Effector memory CD4-positive, alpha-beta T cell (primary cell): ENCODE measurements around the gene TAF11L6.
"Not testable (repeated sequence)": the region's sequence is repeated elsewhere in the genome, so short reads cannot be mapped to it uniquely, and the experiment has no call there.

ENCODE experiments used
- DNase-seq, 3 donors: peaks; one replicate each; pipeline ENCODE4 v3.0.0-alpha.2; 2020
- H3K27ac ChIP-seq: 2 replicates; pipeline ENCODE4 v1.7.0; 2013; ENCODE audit warnings: mild to moderate bottlenecking, low read length, moderate library complexity; ENCODE audit not compliant: insufficient read depth, poor library complexity, severe bottlenecking
- H3K27me3 ChIP-seq: replicated peaks from 2 replicates; pipeline ENCODE4 v1.7.0; 2013; ENCODE audit warnings: mild to moderate bottlenecking, low read length; ENCODE audit not compliant: insufficient read depth, control insufficient read depth, poor library complexity, severe bottlenecking
- H3K36me3 ChIP-seq: 2 replicates; pipeline ENCODE4 v1.7.0; 2013; ENCODE audit warnings: mild to moderate bottlenecking, low read length, moderate library complexity; ENCODE audit not compliant: control insufficient read depth, insufficient read depth
- H3K4me1 ChIP-seq: 2 replicates; pipeline ENCODE4 v1.7.0; 2013; ENCODE audit warnings: low read length, mild to moderate bottlenecking; ENCODE audit not compliant: control insufficient read depth, insufficient read depth, poor library complexity, severe bottlenecking
- H3K4me3 ChIP-seq: 2 replicates; pipeline ENCODE4 v1.7.0; 2013; ENCODE audit warnings: low read length, low read depth, mild to moderate bottlenecking; ENCODE audit not compliant: insufficient read depth, poor library complexity, severe bottlenecking
- H3K9me3 ChIP-seq: 2 replicates; pipeline ENCODE4 v1.7.0; 2013; ENCODE audit warnings: mild to moderate bottlenecking, low read length, moderate library complexity; ENCODE audit not compliant: control insufficient read depth

TAF11L6 gene

GRCh38 chr5:17517526-17517925 lies 10.9 kb upstream of the TAF11L6 start:
- H3K4me1 ChIP-seq, H3K36me3 ChIP-seq, H3K27me3 ChIP-seq, H3K4me3 ChIP-seq, DNase-seq, H3K9me3 ChIP-seq, H3K27ac ChIP-seq: not testable (repeated sequence)

- not testable (repeated sequence) for H3K36me3 ChIP-seq, H3K4me3 ChIP-seq, H3K4me1 ChIP-seq, H3K27ac ChIP-seq, H3K27me3 ChIP-seq, H3K9me3 ChIP-seq, DNase-seq
Measured at GRCh38 chr5:17518067-17518466, 10.4 kb upstream of the TAF11L6 start, which contains the start of gene TAF11L3. TAF11L3 (plus strand) TSS chr5:17518367.

- not testable (repeated sequence) for H3K9me3 ChIP-seq, DNase-seq, H3K4me1 ChIP-seq, H3K36me3 ChIP-seq, H3K27ac ChIP-seq, H3K27me3 ChIP-seq, H3K4me3 ChIP-seq
Measured at GRCh38 chr5:17519508-17519907, 9.0 kb upstream of the TAF11L6 start.

GRCh38 chr5:17521501-17521900 lies 7.0 kb upstream of the TAF11L6 start, which contains the start of gene TAF11L4:
TAF11L4 (plus strand) TSS chr5:17521801.
- H3K36me3 ChIP-seq, DNase-seq, H3K4me3 ChIP-seq, H3K9me3 ChIP-seq, H3K27me3 ChIP-seq, H3K27ac ChIP-seq, H3K4me1 ChIP-seq: not testable (repeated sequence)

GRCh38 chr5:17524935-17525334 lies 3.5 kb upstream of the TAF11L6 start, which contains the start of gene TAF11L5:
TAF11L5 (plus strand) TSS chr5:17525235.
- not testable (repeated sequence) for H3K27me3 ChIP-seq

GRCh38 chr5:17526504-17526903 lies 2.0 kb upstream of the TAF11L6 start:
- not testable (repeated sequence) for H3K27me3 ChIP-seq, H3K4me1 ChIP-seq, H3K4me3 ChIP-seq, H3K9me3 ChIP-seq, DNase-seq, H3K36me3 ChIP-seq, H3K27ac ChIP-seq

More at GRCh38 chr5:17524935-17525334, 3.5 kb upstream of the TAF11L6 start, which contains the start of gene TAF11L5:
- not testable (repeated sequence) for H3K36me3 ChIP-seq, DNase-seq, H3K4me1 ChIP-seq, H3K4me3 ChIP-seq, H3K9me3 ChIP-seq, H3K27ac ChIP-seq
